ENCODE data around the gene TNFRSF14. TPM values are rescaled to one million over a fixed set of nuclear protein-coding genes. Genes with fewer than 3 reads are reported as not detected.

TNFRSF14 gene
- total and polyA plus RNA-seq, 2 of the 13 experiments (the other 11 are each of a cell fraction or from before 2014, with no cell fraction given) = 11.9 to 49.9 TPM

Other genes with a start within 250 kb of the TNFRSF14 start
- gene MORN1, start 164.8 kb upstream of the TNFRSF14 start, total RNA-seq (2016; rRNA removed; fragmentation: Illumina TruSeq; extraction: Trizol) = 3.9 and 6.5 TPM in 2 replicates
- 2.6 and 3.1 TPM in 2 replicates for gene MORN1, start 164.8 kb upstream of the TNFRSF14 start, polyA plus RNA-seq (2011; rRNA removed)
- gene RER1, start 164.5 kb upstream of the TNFRSF14 start, total RNA-seq (2016; rRNA removed; fragmentation: Illumina TruSeq; extraction: Trizol) = 83.9 and 128 TPM in 2 replicates
- 135 and 164 TPM in 2 replicates for gene RER1, start 164.5 kb upstream of the TNFRSF14 start, polyA plus RNA-seq (2011; rRNA removed)
- gene PEX10, start 143.8 kb upstream of the TNFRSF14 start, total RNA-seq (2016; rRNA removed; fragmentation: Illumina TruSeq; extraction: Trizol) = 38.3 and 39.6 TPM in 2 replicates
- gene PEX10, start 143.8 kb upstream of the TNFRSF14 start, polyA plus RNA-seq (2011; rRNA removed) = 16.1 and 21.0 TPM in 2 replicates
- gene PLCH2, start 80.1 kb upstream of the TNFRSF14 start, total RNA-seq (2016; rRNA removed; fragmentation: Illumina TruSeq; extraction: Trizol) = 0.14 and 0.15 TPM in 2 replicates
- 0.67 and 1.3 TPM in 2 replicates for gene PLCH2, start 80.1 kb upstream of the TNFRSF14 start, polyA plus RNA-seq (2011; rRNA removed)
- 9.2 and 19.3 TPM in 2 replicates for gene PANK4, start 29.8 kb upstream of the TNFRSF14 start, total RNA-seq (2016; rRNA removed; fragmentation: Illumina TruSeq; extraction: Trizol)
- gene PANK4, start 29.8 kb upstream of the TNFRSF14 start, polyA plus RNA-seq (2011; rRNA removed) = 17.2 and 17.4 TPM in 2 replicates
- gene HES5, start 26.1 kb upstream of the TNFRSF14 start, total RNA-seq (2016; rRNA removed; fragmentation: Illumina TruSeq; extraction: Trizol) = not detected in 2 replicates
- 0.05 TPM in 1 of 2 replicates, not detected in the other for gene HES5, start 26.1 kb upstream of the TNFRSF14 start, polyA plus RNA-seq (2011; rRNA removed)
- gene PRXL2B, start 30.4 kb downstream of the TNFRSF14 start, total RNA-seq (2016; rRNA removed; fragmentation: Illumina TruSeq; extraction: Trizol) = 14.1 and 16.8 TPM in 2 replicates
- gene PRXL2B, start 30.4 kb downstream of the TNFRSF14 start, polyA plus RNA-seq (2011; rRNA removed) = 22.1 and 29.5 TPM in 2 replicates
- not detected in 2 replicates for gene MMEL1, start 76.6 kb downstream of the TNFRSF14 start, total RNA-seq (2016; rRNA removed; fragmentation: Illumina TruSeq; extraction: Trizol)
- 0.48 and 1.6 TPM in 2 replicates for gene MMEL1, start 76.6 kb downstream of the TNFRSF14 start, polyA plus RNA-seq (2011; rRNA removed)
- 0.07 TPM in 1 of 2 replicates, not detected in the other for gene TTC34, start 245.3 kb downstream of the TNFRSF14 start, total RNA-seq (2016; rRNA removed; fragmentation: Illumina TruSeq; extraction: Trizol)
- gene TTC34, start 245.3 kb downstream of the TNFRSF14 start, polyA plus RNA-seq (2011; rRNA removed) = 0.11 and 0.13 TPM in 2 replicates

Measured in HepG2 (cell line).